ENCODE data around the gene APOC1.
A peak's percentile ranks its signal among the peaks of the same experiment; 100 is the strongest.

APOC1 gene

GRCh38 chr19:44955505-44956439, 41.4 kb downstream of the APOC1 start:
- Histone ChIP-seq H3K27me3 (replicated peaks in 2 of 5; ENCODE audit: control insufficient read depth in 4 of 5, insufficient read depth in 5 of 5, low read length in 4 of 5) (no peaks in the 10 kb centered on the region), H3K27ac (ENCODE audit: insufficient read depth in 1 of 2, low read depth in 1 of 2, low read length in 2 of 2, poor library complexity in 1 of 2, severe bottlenecking in 2 of 2) (peak overlapping the region; percentile 91 to 95), H3K4me3 (ENCODE audit: control insufficient read depth in 1 of 7, extremely low read depth in 1 of 7, insufficient read depth in 4 of 7, low read depth in 2 of 7, low read length in 6 of 7) (peak overlapping the region; percentile 72 to 100 (median 93)), H3K36me3 (ENCODE audit: control insufficient read depth in 4 of 4, insufficient read depth in 4 of 4, low read length in 3 of 4) (peaks cover 0 to 20% (median 4%) of the 10 kb centered on the region in 4 experiments), H3K9me3 (ENCODE audit: control extremely low read depth in 1 of 5, control insufficient read depth in 4 of 5, insufficient read depth in 2 of 5, low read depth in 1 of 5, low read length in 4 of 5) (no peaks in the 10 kb centered on the region), H3K4me1 (ENCODE audit: control extremely low read depth in 1 of 4, control insufficient read depth in 4 of 4, insufficient read depth in 4 of 4, low read length in 3 of 4) (peaks cover 14 to 36% (median 30%) of the 10 kb centered on the region in 4 experiments)
- POLR2A ChIA-PET, result interaction anchor here (0.5 to 1.3 kb wide), 2 partner anchors 46 to 125 kb away, joined by 3 to 4 read pairs; no protein-coding TSS in a partner anchor
- WGBS (ENCODE audit: insufficient coverage), result 13% methylated on average over 25 of the region's 40 CpGs
- CTCF ChIA-PET, result interaction anchor here (1.2 to 10.4 kb wide), 3 partner anchors 45 to 53 kb away, joined by 4 to 102 read pairs (median 4); partner anchors contain the start of gene APOE
- no peak for DNase-seq

GRCh38 chr19:44957526-44957925, 43.1 kb downstream of the APOC1 start:
- 92% methylated on average over 3 of the region's 7 CpGs for WGBS (ENCODE audit: insufficient coverage)
- Histone ChIP-seq H3K27ac (ENCODE audit: insufficient read depth in 1 of 2, low read depth in 1 of 2, low read length in 2 of 2, poor library complexity in 1 of 2, severe bottlenecking in 2 of 2) (peak overlapping the region in 1 of 2 experiments; percentile 17), H3K27me3 (replicated peaks in 2 of 5; ENCODE audit: control insufficient read depth in 4 of 5, insufficient read depth in 5 of 5, low read length in 4 of 5) (no peaks in the 10 kb centered on the region), H3K9me3 (ENCODE audit: control extremely low read depth in 1 of 5, control insufficient read depth in 4 of 5, insufficient read depth in 2 of 5, low read depth in 1 of 5, low read length in 4 of 5) (no peaks in the 10 kb centered on the region), H3K4me1 (ENCODE audit: control extremely low read depth in 1 of 4, control insufficient read depth in 4 of 4, insufficient read depth in 4 of 4, low read length in 3 of 4) (peaks cover 14 to 36% (median 30%) of the 10 kb centered on the region in 4 experiments), H3K4me3 (ENCODE audit: control insufficient read depth in 1 of 7, extremely low read depth in 1 of 7, insufficient read depth in 4 of 7, low read depth in 2 of 7, low read length in 6 of 7) (no peak overlapping the region), H3K36me3 (ENCODE audit: control insufficient read depth in 4 of 4, insufficient read depth in 4 of 4, low read length in 3 of 4) (peaks cover 0 to 37% (median 16%) of the 10 kb centered on the region in 4 experiments)
- ChIA-PET POLR2A (no interaction called here), CTCF (interaction anchor here (1.2 to 10.4 kb wide), 3 partner anchors 10 to 55 kb away, joined by 3 to 102 read pairs (median 3); partner anchors contain the start of gene APOE)
- DNase-seq, result no peak

GRCh38 chr19:44958090-44958489, 43.7 kb downstream of the APOC1 start:
- Histone ChIP-seq H3K27ac (ENCODE audit: insufficient read depth in 1 of 2, low read depth in 1 of 2, low read length in 2 of 2, poor library complexity in 1 of 2, severe bottlenecking in 2 of 2) (no peak overlapping the region), H3K27me3 (replicated peaks in 2 of 5; ENCODE audit: control insufficient read depth in 4 of 5, insufficient read depth in 5 of 5, low read length in 4 of 5) (no peaks in the 10 kb centered on the region), H3K9me3 (ENCODE audit: control extremely low read depth in 1 of 5, control insufficient read depth in 4 of 5, insufficient read depth in 2 of 5, low read depth in 1 of 5, low read length in 4 of 5) (no peaks in the 10 kb centered on the region), H3K4me1 (ENCODE audit: control extremely low read depth in 1 of 4, control insufficient read depth in 4 of 4, insufficient read depth in 4 of 4, low read length in 3 of 4) (peaks cover 14 to 36% (median 30%) of the 10 kb centered on the region in 4 experiments), H3K36me3 (ENCODE audit: control insufficient read depth in 4 of 4, insufficient read depth in 4 of 4, low read length in 3 of 4) (peaks cover 0 to 37% (median 16%) of the 10 kb centered on the region in 4 experiments), H3K4me3 (ENCODE audit: control insufficient read depth in 1 of 7, extremely low read depth in 1 of 7, insufficient read depth in 4 of 7, low read depth in 2 of 7, low read length in 6 of 7) (no peak overlapping the region)
- WGBS (ENCODE audit: insufficient coverage), result 90% methylated on average over 3 of the region's 9 CpGs
- no peak for DNase-seq
- ChIA-PET POLR2A (interaction anchor here (0.6 kb wide), 1 partner anchor 80 kb away, joined by 3 read pairs; no protein-coding TSS in a partner anchor), CTCF (interaction anchor here (1.0 to 10.4 kb wide), 4 partner anchors 10 to 55 kb away, joined by 3 to 102 read pairs (median 3); partner anchors contain the start of gene APOE)

DNA sequence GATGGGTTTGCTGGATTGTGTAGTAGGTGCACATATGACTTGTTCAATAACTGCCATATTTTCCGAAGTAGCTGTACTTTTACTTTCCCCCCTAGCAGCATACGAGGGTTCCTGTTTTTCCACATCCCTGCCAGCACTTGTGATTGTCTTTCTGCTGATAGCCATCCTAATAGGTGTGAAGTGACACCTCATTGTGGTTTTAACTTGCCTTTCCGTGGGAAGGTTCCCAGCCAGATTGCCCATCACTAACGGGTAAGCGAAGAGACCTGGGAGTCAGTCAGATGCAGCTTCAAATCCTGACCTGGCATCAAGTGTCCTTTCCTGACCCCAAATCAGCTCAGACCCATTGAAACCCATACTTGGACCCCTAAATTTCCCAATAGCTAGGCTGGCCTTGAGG, 45.3 kb downstream of the APOC1 start:
- no peaks in the 10 kb centered on the region for H3K9me3 ChIP-seq (ENCODE audit: control extremely low read depth in 1 of 5, control insufficient read depth in 4 of 5, insufficient read depth in 2 of 5, low read depth in 1 of 5, low read length in 4 of 5)
- POLR2A ChIA-PET, result interaction anchor here (0.9 kb wide), 1 partner anchor 18 kb away, joined by 3 read pairs; no protein-coding TSS in a partner anchor
- H3K27me3 ChIP-seq (replicated peaks in 2 of 5; ENCODE audit: control insufficient read depth in 4 of 5, insufficient read depth in 5 of 5, low read length in 4 of 5), result no peaks in the 10 kb centered on the region
- DNase-seq, result no peak
- peaks cover 2 to 40% (median 21%) of the 10 kb centered on the region in 4 experiments for H3K36me3 ChIP-seq (ENCODE audit: control insufficient read depth in 4 of 4, insufficient read depth in 4 of 4, low read length in 3 of 4)
- H3K4me1 ChIP-seq (ENCODE audit: control extremely low read depth in 1 of 4, control insufficient read depth in 4 of 4, insufficient read depth in 4 of 4, low read length in 3 of 4), result peaks cover 9 to 24% (median 21%) of the 10 kb centered on the region in 4 experiments
- H3K27ac ChIP-seq (ENCODE audit: insufficient read depth in 1 of 2, low read depth in 1 of 2, low read length in 2 of 2, poor library complexity in 1 of 2, severe bottlenecking in 2 of 2), result peak overlapping the region; percentile 29 to 40
- CTCF ChIA-PET, result interaction anchor here (1.0 to 2.2 kb wide), 3 partner anchors 8 to 49 kb away, joined by 3 to 8 read pairs (median 5); no protein-coding TSS in a partner anchor
- H3K4me3 ChIP-seq (ENCODE audit: control insufficient read depth in 1 of 7, extremely low read depth in 1 of 7, insufficient read depth in 4 of 7, low read depth in 2 of 7, low read length in 6 of 7), result no peak overlapping the region
- 96% methylated on average over 5 of the region's 5 CpGs for WGBS (ENCODE audit: insufficient coverage)

GRCh38 chr19:44960906-44961728, 46.7 kb downstream of the APOC1 start:
- H3K36me3 ChIP-seq (ENCODE audit: control insufficient read depth in 4 of 4, insufficient read depth in 4 of 4, low read length in 3 of 4), result peaks cover 5 to 44% (median 26%) of the 10 kb centered on the region in 4 experiments
- H3K27ac ChIP-seq (ENCODE audit: insufficient read depth in 1 of 2, low read depth in 1 of 2, low read length in 2 of 2, poor library complexity in 1 of 2, severe bottlenecking in 2 of 2), result peak overlapping the region; percentile 18 to 62
- H3K4me1 ChIP-seq (ENCODE audit: control extremely low read depth in 1 of 4, control insufficient read depth in 4 of 4, insufficient read depth in 4 of 4, low read length in 3 of 4), result peaks cover 5 to 20% (median 15%) of the 10 kb centered on the region in 4 experiments
- no peaks in the 10 kb centered on the region for H3K9me3 ChIP-seq (ENCODE audit: control extremely low read depth in 1 of 5, control insufficient read depth in 4 of 5, insufficient read depth in 2 of 5, low read depth in 1 of 5, low read length in 4 of 5)
- DNase-seq, result no peak
- no peak overlapping the region for H3K4me3 ChIP-seq (ENCODE audit: control insufficient read depth in 1 of 7, extremely low read depth in 1 of 7, insufficient read depth in 4 of 7, low read depth in 2 of 7, low read length in 6 of 7)
- CTCF ChIA-PET, result interaction anchor here (1.3 to 2.2 kb wide), 2 partner anchors 10 to 50 kb away, joined by 5 to 8 read pairs; no protein-coding TSS in a partner anchor
- H3K27me3 ChIP-seq (replicated peaks in 2 of 5; ENCODE audit: control insufficient read depth in 4 of 5, insufficient read depth in 5 of 5, low read length in 4 of 5), result no peaks in the 10 kb centered on the region
- WGBS (ENCODE audit: insufficient coverage), result 69% methylated on average over 5 of the region's 8 CpGs
- POLR2A ChIA-PET, result interaction anchor here (1.1 kb wide), 1 partner anchor 10 kb away, joined by 3 read pairs; no protein-coding TSS in a partner anchor

- DNase-seq, result no peak
- CTCF ChIA-PET, result no interaction called here
- WGBS (ENCODE audit: insufficient coverage), result 100% methylated on average over 3 of the region's 8 CpGs
- Histone ChIP-seq H3K27me3 (replicated peaks in 2 of 5; ENCODE audit: control insufficient read depth in 4 of 5, insufficient read depth in 5 of 5, low read length in 4 of 5) (no peaks in the 10 kb centered on the region), H3K4me1 (ENCODE audit: control extremely low read depth in 1 of 4, control insufficient read depth in 4 of 4, insufficient read depth in 4 of 4, low read length in 3 of 4) (peaks cover 0 to 13% (median 8%) of the 10 kb centered on the region in 4 experiments), H3K9me3 (ENCODE audit: control extremely low read depth in 1 of 5, control insufficient read depth in 4 of 5, insufficient read depth in 2 of 5, low read depth in 1 of 5, low read length in 4 of 5) (no peaks in the 10 kb centered on the region), H3K27ac (ENCODE audit: insufficient read depth in 1 of 2, low read depth in 1 of 2, low read length in 2 of 2, poor library complexity in 1 of 2, severe bottlenecking in 2 of 2) (peak overlapping the region in 1 of 2 experiments; percentile 62), H3K36me3 (ENCODE audit: control insufficient read depth in 4 of 4, insufficient read depth in 4 of 4, low read length in 3 of 4) (peaks cover 5 to 48% (median 28%) of the 10 kb centered on the region in 4 experiments), H3K4me3 (ENCODE audit: control insufficient read depth in 1 of 7, extremely low read depth in 1 of 7, insufficient read depth in 4 of 7, low read depth in 2 of 7, low read length in 6 of 7) (no peak overlapping the region)
- POLR2A ChIA-PET, result interaction anchor here (1.1 kb wide), 1 partner anchor 9 kb away, joined by 3 read pairs; no protein-coding TSS in a partner anchor
Measured at GRCh38 chr19:44961821-44962220, 47.4 kb downstream of the APOC1 start.

Data from common myeloid progenitor, CD34-positive (primary cell).